NCI-H748 treated with DMSO at 0.1 percent for 48 hours (cell line): ENCODE results near the gene GAPDH.
A peak's percentile ranks its signal among the peaks of the same experiment; 100 is the strongest.
"Not testable (repeated sequence)": the region's sequence is repeated elsewhere in the genome, so short reads cannot be mapped to it uniquely, and the experiment has no call there.

ENCODE experiments used
- DNase-seq: peaks from one replicate; lab custom pipeline; 2025; lab: John Stamatoyannopoulos, UW

The GAPDH gene

DNA sequence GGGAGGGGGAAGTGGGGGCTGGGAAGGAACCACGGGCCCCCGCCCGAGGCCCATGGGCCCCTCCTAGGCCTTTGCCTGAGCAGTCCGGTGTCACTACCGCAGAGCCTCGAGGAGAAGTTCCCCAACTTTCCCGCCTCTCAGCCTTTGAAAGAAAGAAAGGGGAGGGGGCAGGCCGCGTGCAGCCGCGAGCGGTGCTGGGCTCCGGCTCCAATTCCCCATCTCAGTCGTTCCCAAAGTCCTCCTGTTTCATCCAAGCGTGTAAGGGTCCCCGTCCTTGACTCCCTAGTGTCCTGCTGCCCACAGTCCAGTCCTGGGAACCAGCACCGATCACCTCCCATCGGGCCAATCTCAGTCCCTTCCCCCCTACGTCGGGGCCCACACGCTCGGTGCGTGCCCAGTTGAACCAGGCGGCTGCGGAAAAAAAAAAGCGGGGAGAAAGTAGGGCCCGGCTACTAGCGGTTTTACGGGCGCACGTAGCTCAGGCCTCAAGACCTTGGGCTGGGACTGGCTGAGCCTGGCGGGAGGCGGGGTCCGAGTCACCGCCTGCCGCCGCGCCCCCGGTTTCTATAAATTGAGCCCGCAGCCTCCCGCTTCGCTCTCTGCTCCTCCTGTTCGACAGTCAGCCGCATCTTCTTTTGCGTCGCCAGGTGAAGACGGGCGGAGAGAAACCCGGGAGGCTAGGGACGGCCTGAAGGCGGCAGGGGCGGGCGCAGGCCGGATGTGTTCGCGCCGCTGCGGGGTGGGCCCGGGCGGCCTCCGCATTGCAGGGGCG, at the start of gene GAPDH:
Gene GAPDH, plus strand, starts transcription at position 595 of the 772 bp plus-strand sequence. CDS start 316 bp downstream, outside the sequence.
- peak; percentile 83 for DNase-seq

DNA sequence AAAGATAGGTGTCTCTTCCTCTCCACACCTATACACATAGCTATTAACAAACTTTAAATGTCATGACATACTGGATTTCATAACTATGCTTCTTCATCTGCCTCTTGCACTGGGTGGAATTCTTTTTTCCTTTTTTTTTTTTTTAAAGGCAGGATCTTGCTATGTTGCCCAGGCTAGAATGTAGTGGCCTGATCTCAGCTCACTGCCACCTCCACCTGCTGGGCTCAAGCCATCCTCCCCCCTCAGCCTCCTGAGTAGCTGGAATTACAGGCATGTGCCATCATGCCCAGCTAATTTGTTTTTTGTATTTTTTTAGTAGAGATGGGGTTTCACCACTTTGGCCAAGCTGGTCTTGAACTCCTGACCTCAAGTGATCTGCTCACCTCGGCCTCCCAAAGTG, 46.1 kb upstream of the GAPDH start:
- DNase-seq = no peak

DNA sequence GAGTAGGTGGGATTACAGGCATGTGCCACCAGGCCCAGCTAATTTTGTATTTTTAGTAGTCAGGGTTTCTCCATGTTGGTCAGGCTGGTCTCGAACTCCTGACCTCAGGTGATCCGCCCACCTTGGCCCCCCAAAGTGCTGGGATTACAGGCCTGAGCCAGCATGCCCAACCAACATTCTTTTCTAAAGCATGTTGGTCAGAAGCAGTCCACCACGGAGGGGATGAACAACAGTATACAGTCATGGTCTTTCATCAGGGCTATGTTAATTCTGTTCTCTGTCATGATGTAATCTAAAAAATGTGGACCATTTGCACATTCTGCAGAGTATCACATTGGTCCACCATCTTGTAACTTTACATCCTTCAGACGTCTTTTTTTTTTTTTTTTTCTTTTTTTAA, 44.9 kb upstream of the GAPDH start:
- DNase-seq = no peak

DNA sequence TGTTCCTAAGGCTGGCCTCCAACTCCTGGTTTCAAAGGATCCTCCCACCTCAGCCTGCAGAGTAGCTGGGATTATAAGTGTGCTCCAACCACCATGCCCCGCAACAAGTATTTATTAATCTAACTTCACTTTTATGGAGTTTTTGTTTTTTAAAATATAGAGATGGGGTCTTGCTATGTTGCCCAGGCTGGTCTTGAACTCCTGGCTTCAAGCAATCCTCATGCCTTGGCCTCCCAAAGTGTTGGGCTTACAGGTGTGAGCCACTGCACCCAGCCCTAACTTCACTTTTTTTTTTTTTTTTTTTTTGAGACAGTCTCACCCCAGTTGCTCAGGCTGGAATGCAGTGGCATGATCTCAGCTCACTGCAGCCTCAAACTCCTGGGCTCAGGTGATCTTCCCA, 43.6 kb upstream of the GAPDH start:
- DNase-seq = not testable (repeated sequence)

DNA sequence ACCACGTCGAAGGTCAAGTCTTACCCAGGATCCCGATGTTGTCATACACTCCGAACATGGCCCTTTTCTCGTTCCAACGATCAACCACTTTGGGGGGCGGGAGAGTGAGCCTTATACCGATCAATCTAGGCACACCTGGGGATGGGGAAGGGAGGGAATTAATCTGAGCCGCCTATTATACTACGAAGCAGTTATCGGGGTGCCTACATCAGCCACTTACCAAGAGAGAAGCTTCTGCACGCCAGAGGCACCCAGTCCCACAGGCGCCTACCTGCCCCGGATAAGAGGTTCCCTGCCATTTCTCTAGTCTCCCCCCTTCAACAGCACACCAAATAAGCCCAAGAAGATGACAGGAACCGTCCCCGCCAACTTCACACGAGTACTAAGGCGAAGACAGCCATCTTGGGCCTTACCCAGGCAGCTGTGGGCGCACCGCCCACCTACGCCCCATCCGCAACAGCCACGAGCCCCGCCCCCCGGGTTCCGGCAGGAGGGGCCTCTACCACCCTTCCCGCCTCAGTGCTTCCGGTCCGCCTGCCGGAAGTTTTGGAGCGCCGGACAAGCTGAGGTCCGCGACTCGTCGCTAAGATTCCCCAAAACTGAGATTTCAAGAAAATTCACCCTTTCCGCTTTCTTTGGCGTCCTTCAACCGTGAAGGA, 41.4 kb upstream of the GAPDH start, which contains the start of gene MRPL51:
Gene MRPL51, minus strand, starts transcription at position 425 of the 659 bp plus-strand sequence. Its CDS starts 126 bp downstream, at position 299.
- DNase-seq = peak; percentile 73

DNA sequence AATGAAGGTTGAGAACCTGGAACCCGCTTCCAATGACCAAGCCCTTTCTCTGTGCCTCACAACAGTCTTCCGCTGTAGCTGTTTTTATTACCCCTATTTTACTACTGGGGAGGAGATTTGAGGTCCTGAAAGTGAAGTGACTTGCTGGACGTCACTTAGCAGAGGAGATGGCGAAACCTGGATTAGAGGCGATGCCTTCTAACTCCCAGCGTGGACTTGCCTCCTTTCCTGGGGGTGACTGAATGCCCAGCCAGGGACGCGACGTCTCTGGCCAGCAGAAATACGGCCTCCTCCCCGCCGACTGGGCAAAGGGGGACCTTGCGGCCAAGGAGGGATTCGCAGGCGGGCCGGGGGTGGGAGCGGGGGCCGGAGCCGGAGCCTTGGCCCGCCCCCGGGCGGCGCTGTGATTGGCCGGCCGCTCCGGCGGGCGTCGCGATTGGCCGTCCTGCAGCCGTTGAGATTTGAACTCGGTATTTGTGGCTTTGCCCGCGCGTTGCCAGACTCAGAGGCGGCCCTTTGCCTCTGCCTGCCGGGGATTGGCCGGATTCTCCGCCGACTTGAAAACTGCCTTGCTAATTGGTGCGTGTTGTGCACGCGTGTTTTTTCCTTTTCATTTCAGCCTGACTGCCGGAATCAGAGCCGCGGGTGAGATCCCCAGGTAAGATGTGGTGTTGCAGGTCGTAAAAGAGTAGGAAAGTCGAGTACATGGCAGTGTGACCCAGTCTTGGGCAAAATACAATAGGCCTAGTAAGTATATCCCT, 40.6 kb upstream of the GAPDH start, which contains the start of gene NCAPD2:
Gene NCAPD2, plus strand, starts transcription at position 606 of the 761 bp plus-strand sequence. CDS start 997 bp downstream, outside the sequence.
- peak; percentile 59 for DNase-seq

DNA sequence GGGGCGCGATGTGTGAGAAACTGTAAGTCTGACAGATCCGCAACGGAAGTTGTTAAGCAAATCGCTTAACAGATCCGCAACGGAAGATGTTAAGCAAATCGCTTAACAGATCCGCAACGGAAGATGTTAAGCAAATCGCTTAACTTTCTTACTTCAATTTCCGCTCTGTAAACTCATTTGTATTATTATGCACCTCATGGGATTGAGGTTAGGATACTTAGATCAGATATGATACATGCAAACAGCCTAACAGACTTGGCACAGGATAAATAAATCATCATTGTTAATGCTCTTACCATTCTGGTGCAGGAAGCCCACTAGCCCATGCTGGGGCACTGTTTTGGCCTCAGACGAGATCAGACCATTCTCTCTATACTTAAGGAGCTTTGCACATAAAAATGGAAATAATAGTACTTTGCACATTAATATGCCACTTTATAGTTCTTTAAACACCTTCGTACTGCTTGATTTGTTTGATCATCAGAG, 40.0 kb upstream of the GAPDH start:
- no peak for DNase-seq

DNA sequence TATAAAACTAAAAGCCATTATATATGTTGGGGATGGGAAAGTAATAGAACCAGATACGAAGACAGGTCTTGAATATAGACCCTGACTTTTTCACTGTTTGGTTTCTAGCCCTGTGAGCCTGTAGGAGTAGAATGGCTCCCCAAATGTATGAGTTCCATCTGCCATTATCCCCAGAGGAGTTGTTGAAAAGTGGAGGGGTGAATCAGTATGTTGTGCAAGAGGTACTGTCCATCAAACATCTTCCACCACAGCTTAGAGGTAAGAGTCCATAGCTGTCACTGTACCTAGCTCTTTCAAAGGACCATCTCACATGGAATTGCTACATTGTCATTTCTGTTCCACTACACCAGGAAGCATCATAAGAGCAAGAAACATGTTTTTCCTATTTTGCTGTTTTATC, 39.3 kb upstream of the GAPDH start:
- no peak for DNase-seq

DNA sequence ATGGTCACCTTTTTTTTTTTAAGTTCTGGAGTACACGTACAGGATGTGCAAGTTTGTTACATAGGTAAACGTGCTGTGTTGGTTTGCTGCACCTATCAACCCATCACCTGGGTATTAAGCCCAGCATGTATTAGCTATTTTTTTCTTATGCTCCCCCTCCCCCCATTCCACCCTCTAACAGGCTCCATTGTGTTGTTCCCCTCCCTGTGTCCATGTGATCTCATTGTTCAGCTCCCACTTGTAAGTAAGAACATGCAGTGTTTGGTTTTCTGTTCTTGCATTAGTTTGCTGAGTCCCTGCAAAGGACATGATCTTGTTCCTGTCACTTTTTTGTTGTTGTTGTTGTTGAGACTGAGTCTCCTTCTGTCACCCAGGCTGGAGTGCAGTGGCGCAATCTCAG, 37.0 kb upstream of the GAPDH start:
- not testable (repeated sequence) for DNase-seq

DNA sequence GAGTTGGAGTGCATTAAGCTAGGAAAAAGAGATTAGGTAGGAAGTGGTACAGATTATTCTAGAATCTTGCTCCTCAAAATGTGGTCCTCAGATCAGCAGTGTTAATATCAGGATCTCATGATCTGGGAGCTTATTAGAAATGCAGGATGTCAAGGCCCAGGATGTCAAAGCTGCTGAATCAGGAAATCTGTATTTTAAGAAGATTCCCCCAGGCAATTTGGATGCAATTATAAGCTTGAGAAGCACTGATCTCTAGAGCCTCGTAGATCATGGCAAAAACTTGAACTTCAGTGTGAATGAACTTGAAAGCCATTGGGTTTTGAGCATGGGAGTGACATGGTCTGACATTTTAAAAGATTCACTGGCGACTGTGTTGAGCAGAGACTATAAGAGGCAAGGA, 33.9 kb upstream of the GAPDH start:
- DNase-seq = no peak

DNA sequence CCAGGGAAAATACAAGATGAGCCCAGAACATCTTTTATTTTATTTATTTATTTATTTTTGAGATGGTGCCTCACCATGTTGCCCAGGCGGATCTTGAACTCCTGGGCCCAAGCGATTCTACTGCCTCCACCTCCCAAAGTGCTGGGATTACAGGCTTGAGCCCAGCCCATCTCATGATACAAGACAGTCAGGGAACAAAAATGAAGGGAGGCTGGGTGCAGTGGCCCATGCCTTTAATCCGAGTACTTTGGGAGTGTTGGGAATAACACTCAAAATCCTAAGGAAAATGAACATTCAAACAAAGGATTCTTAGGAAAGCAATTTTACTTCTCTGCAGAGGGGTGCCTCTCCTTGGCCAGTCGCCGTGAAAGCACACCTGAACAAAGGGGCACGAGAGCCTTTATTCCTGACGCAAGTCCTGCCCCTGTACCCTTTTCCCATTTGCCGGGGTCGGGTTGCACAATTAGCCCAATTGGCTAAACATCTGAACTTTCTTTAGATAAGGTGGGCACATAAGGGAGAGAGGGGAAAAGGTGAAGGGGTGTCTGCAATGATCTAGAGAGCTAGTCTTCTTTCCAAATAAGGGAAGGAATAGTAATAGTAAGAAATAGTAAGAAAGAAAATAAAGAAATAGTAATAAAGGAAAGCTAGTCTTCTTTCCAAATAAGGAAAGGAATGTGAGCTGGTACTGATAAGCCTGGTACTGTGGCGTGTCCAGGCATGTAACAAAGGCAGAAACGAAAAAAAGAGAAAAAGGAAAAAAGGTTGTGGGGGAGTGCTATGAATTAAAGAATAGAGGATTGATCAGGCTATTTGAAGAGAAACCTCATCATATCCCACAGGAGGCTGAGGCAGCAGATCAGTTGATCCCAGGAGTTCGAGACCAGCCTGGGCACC, 27.0 kb upstream of the GAPDH start:
- no peak for DNase-seq

DNA sequence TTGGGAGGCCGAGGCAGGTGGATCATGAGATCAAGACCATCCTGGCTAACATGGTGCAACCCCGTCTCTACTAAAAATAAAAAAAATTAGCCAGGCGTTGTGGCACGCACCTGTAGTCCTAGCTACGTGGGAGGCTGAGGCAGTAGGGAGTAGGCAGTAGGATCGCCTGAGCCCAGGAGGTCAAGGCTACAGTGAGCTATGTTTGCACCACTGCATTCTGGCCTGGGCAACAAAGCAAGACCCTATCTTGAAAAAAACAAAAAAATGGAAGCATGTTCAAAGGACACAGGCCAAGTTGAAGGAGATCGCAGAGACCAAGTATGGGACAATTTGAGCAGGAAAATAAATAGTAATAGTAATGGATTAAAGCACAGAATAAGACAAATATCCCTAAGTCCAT, 26.2 kb upstream of the GAPDH start:
- no peak for DNase-seq

DNA sequence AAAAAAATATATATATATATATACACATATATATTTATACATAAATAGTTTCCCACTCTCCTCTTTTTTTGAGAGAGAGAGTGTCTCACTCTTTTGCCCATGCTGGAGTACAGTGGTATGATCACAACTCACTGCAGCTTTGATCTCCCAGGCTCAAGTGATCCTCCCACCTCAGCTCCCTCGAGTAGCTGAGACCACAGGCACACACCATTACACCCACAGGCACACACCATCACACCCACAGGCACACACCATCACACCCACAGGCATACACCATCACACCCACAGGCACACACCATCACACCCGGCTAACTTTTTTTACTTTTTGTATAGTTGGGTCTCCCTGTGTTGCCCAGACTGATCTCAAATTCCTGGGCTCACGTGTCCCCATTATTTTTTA, 14.1 kb upstream of the GAPDH start:
- DNase-seq = no peak

DNA sequence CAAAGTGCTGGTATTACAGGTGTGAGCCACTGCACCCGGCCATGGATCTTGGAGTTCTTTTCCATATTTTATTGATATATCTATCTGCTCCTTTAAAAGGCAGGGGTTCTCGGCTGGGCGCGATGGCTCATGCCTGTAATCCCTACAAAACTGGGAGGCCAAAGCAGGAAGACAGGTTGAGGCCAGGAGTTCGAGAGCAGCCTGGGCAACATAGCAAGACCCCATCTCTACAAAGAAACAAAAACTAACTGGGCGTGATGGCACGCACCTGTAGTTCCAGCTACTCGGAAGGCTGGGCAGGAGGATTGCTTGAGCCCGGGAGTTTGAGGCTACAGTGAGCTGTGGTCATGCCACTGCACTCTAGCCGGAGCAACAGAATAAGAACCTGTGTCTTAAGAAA, 12.1 kb upstream of the GAPDH start:
- no peak for DNase-seq

DNA sequence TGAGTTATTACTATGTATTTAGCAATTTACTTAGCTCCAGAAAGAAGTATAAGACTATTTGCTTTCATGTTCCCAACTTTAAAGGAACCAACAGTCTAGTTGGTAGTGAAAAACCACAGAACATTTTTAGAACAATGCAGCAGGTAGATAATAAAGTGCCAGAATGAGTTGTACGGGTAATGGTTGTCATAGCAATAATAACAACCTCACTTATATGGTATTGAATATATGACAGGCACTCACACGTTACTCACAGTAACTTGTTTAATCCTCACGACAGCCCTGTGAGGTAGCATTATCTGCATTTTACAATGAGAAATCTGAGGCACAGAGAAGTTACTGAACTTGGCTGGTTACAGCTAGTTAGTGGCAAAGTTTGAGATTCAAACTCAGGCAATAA, 10.6 kb upstream of the GAPDH start:
- no peak for DNase-seq

DNA sequence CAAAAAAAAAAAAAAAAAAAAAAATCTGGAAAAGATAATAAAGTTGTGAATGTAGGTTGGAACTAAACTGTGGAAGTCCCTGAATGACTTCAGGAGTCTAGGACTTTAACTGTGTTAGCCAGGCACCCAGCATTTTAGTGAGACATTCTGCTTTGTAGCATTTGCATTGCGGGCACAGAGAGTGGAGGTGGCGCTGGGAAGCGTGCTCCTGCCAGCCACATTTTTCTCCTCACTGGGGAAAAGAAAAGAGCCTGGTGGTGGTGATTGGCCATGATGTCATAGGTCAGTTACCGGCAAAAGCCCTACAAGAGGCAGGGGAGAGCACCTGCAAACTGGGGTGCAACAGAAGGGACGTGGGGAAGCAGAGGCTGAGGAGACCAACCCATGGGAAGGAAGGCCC, 9.7 kb upstream of the GAPDH start:
- no peak for DNase-seq

DNA sequence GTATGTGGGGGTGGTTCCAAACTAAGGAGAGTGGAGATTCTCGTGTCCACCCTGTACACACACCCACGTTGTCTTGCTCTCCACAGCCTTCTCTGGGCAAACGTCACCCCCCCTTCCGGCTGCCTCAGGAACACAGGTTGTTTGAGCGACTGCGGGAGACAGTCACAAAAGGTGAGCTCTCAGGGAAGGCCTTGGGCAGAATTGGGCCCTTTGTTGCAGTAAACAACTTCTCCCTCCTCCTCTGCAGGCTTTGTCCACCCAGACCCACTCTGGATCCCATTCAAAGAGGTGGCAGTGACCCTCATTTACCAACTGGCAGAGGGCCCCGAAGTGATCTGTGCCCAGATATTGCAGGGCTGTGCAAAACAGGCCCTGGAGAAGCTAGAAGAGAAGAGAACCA, 8.1 kb upstream of the GAPDH start:
- no peak for DNase-seq

DNA sequence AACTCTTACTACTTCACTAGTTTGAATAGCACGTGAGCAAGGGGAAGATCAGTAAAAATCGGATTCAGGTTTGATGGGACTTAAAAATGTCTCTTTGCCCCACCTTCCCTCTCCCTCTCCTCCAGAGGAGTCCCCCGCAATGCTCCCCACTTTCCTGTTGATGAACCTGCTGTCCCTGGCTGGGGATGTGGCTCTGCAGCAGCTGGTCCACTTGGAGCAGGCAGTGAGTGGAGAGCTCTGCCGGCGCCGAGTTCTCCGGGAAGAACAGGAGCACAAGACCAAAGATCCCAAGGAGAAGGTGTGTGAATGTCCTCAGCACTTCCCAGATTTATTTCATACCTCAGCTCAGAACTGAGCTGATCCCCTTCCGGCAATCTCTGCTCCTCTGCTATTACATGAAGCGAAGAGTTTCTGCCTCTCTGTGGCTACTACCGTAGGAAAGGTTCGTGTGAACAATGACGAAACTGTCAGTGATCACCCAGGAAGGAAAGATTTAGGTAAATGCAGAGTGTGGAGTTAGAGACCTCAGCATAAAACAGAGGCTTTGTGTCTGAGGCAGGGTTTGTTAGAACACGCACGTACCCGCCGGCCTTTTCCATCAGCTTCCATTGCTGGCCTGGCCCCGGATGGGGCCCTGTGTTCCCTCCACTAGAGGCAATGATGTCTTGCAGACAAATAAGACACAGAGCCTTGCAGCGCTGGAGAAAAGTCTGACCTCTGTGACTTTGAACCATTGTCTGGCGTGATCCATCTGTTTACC, 7.4 kb upstream of the GAPDH start:
- no peak for DNase-seq

DNA sequence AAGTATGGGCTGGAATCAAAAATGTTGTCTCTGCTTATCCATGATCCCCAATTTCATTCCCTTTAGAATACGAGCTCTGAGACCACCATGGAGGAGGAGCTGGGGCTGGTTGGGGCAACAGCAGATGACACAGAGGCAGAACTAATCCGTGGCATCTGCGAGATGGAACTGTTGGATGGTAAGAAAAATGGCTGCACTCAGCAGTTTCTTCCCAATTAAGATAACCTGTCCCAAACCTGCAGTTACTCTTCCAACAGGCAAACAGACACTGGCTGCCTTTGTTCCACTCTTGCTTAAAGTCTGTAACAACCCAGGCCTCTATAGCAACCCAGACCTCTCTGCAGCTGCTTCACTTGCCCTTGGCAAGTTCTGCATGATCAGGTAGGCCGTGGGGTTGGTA, 6.6 kb upstream of the GAPDH start:
- DNase-seq = no peak

DNA sequence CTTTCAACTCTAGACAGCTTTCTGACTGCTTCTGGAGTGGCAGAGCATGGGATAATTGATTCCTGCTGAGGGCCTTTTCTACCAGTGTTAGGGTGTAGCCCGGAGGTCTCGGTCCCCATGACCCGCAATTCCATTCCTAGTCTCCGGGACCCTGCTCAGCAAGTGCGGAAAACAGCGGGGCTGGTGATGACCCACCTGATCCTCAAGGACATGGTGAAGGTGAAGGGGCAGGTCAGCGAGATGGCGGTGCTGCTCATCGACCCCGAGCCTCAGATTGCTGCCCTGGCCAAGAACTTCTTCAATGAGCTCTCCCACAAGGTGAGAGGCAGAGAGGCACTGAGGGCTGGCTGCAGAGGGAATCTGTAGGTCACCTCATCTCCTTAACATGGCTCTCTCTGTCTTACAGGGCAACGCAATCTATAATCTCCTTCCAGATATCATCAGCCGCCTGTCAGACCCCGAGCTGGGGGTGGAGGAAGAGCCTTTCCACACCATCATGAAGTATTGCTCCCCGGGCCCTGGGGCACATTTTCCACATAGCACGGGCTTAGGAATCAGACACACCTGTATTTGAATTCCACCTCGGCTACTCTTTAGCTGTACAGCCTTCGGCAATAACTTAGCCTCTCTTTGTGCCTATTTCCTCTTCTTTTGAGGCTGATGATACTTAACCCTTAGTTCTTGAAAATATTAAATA, 5.6 kb upstream of the GAPDH start:
- DNase-seq = no peak
